MCF 10A (cell line): ENCODE data around the gene AQP3. TPM values are rescaled to one million over a fixed set of nuclear protein-coding genes. Genes with fewer than 3 reads are reported as not detected.

Experiments used
- BruUV-seq: library from RNA; stranded (reverse); fragments of 400-500 nt; replicated peaks from 2 replicates; lab custom pipeline; 2021; lab: Mats Ljungman, UMichigan
- CTCF ChIA-PET: fragments of 300-600 bp; sonication (Branson Sonifier 250); formaldehyde crosslinking; extraction: SDS; loops from one replicate; lab custom pipeline; 2021; ENCODE audit warnings: antibody characterized with exemption, inconsistent platforms; lab: Yijun Ruan, JAX
- POLR2A ChIA-PET: fragments of 300-600, 350-650 bp; sonication (Branson Sonifier 250); formaldehyde crosslinking; extraction: SDS; loops from one replicate; lab custom pipeline; 2020; ENCODE audit warnings: antibody characterized with exemption, inconsistent platforms; lab: Yijun Ruan, JAX
- DNase-seq: peaks from one replicate; pipeline ENCODE4 v3.0.0-alpha.2; 2018; ENCODE audit not compliant: unreplicated experiment
- H3K27ac Mint-ChIP-seq: one replicate; pipeline ENCODE4 v1.8.0; 2022; ENCODE audit warnings: mild to moderate bottlenecking, low read depth, mixed read lengths; ENCODE audit not compliant: unreplicated experiment
- H3K27me3 Mint-ChIP-seq: one replicate; pipeline ENCODE4 v1.8.0; 2022; ENCODE audit warnings: mixed read lengths; ENCODE audit not compliant: insufficient read depth, unreplicated experiment
- H3K36me3 Mint-ChIP-seq: one replicate; pipeline ENCODE4 v1.8.0; 2022; ENCODE audit warnings: mild to moderate bottlenecking, moderate library complexity, mixed read lengths; ENCODE audit not compliant: insufficient read depth, unreplicated experiment
- H3K4me1 Mint-ChIP-seq: one replicate; pipeline ENCODE4 v1.8.0; 2022; ENCODE audit warnings: mixed read lengths; ENCODE audit not compliant: insufficient read depth, unreplicated experiment
- H3K4me3 Mint-ChIP-seq: one replicate; pipeline ENCODE4 v1.8.0; 2022; ENCODE audit warnings: mild to moderate bottlenecking, moderate library complexity, mixed read lengths; ENCODE audit not compliant: unreplicated experiment
- H3K9me3 Mint-ChIP-seq: one replicate; pipeline ENCODE4 v1.8.0; 2022; ENCODE audit warnings: mixed read lengths; ENCODE audit not compliant: unreplicated experiment
- intact Hi-C: fragments of 100-400 bp; cut with micrococcal nuclease; formaldehyde crosslinking; loops from 2 replicates; pipeline ENCODE4 v1.14.1; 2022
- total RNA-seq: library from RNA; stranded (reverse); gene quantifications from 2 replicates; pipeline ENCODE4 v1.2.3, GENCODE V29; 2022
- TF ChIP-seq, protein P1 (sequence below): fragments of 200-600 bp; IDR thresholded peaks from one replicate; pipeline ENCODE4 v1.8.0; 2022; ENCODE audit warnings: antibody characterized with exemption, mild to moderate bottlenecking; ENCODE audit not compliant: unreplicated experiment

The AQP3 gene
- total RNA-seq, 1 experiment from 2014 or later = 0.89 TPM

DNA sequence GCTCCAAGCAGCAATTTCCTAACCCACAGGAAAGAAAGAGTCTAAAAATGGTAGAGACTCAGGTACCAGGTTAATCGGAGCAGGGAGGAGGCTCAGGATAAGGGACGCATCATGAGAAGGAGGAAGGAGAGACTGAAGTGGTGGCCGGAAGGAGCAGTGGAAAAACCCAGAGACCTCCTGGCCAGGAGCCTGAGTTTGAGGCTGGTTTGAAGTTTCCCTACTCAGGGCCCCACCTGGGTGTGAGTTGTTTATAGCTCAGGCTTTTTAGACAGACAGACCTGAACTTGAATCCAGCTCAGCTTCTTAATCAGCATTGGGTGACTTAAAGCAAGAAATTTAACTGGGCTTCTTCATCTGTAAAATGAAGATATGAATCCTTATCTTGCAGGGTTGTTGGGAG lies 33.1 kb downstream of the AQP3 start:
- TF ChIP-seq, protein P1, sequence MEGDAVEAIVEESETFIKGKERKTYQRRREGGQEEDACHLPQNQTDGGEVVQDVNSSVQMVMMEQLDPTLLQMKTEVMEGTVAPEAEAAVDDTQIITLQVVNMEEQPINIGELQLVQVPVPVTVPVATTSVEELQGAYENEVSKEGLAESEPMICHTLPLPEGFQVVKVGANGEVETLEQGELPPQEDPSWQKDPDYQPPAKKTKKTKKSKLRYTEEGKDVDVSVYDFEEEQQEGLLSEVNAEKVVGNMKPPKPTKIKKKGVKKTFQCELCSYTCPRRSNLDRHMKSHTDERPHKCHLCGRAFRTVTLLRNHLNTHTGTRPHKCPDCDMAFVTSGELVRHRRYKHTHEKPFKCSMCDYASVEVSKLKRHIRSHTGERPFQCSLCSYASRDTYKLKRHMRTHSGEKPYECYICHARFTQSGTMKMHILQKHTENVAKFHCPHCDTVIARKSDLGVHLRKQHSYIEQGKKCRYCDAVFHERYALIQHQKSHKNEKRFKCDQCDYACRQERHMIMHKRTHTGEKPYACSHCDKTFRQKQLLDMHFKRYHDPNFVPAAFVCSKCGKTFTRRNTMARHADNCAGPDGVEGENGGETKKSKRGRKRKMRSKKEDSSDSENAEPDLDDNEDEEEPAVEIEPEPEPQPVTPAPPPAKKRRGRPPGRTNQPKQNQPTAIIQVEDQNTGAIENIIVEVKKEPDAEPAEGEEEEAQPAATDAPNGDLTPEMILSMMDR = no peak
- ChIA-PET POLR2A (no interaction called here), CTCF (interaction anchor here (1.6 to 6.1 kb wide), 5 partner anchors 10 to 52 kb away, joined by 4 to 50 read pairs (median 25); no protein-coding TSS in a partner anchor)
- no peaks in the 10 kb centered on the region for H3K9me3 Mint-ChIP-seq
- DNase-seq = no peak
- H3K36me3 Mint-ChIP-seq = no peaks in the 10 kb centered on the region
- no peak overlapping the region for H3K27ac Mint-ChIP-seq
- intact Hi-C loops = no loop called here
- H3K27me3 Mint-ChIP-seq = no peaks in the 10 kb centered on the region
- H3K4me1 Mint-ChIP-seq = peaks cover 34% of the 10 kb centered on the region
- no TSS peak for BruUV-seq
- H3K4me3 Mint-ChIP-seq = no peak overlapping the region

DNA sequence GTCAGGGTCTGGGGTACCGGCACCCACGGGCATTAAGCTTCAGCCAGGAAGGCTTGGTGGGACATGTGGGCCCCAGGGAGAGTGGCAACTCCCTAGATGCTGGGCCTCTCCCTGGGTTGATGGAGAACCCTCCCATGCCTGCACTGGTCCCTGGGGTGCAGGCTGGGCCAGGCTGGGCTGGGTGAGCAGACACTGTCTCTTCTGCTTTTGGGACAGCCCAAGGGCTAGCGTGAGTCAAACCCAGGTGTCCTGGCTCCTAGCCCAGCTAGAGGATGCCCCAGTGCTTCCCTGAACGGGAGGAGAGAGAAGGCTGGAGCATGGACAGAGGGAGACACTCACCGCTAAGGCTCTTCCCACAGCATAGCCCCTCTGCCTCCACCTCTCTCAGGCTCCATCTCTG lies 39.3 kb downstream of the AQP3 start:
- H3K36me3 Mint-ChIP-seq = no peaks in the 10 kb centered on the region
- no peak overlapping the region for H3K4me3 Mint-ChIP-seq
- peaks cover 10% of the 10 kb centered on the region for H3K4me1 Mint-ChIP-seq
- intact Hi-C loops = no loop called here
- peak overlapping the region; percentile 70 for H3K27ac Mint-ChIP-seq
- no TSS peak for BruUV-seq
- H3K27me3 Mint-ChIP-seq = no peaks in the 10 kb centered on the region
- ChIA-PET POLR2A (interaction anchor here (0.6 to 1.2 kb wide), 6 partner anchors 39 to 144 kb away, joined by 3 to 4 read pairs (median 3); partner anchors contain the start of genes AQP3, BAG1 and NOL6), CTCF (interaction anchor here (0.6 to 5.3 kb wide), 11 partner anchors 9 to 240 kb away, joined by 3 to 47 read pairs (median 4); no protein-coding TSS in a partner anchor)
- TF ChIP-seq, protein P1 = no peak
- DNase-seq = peak; percentile 89
- no peaks in the 10 kb centered on the region for H3K9me3 Mint-ChIP-seq

DNA sequence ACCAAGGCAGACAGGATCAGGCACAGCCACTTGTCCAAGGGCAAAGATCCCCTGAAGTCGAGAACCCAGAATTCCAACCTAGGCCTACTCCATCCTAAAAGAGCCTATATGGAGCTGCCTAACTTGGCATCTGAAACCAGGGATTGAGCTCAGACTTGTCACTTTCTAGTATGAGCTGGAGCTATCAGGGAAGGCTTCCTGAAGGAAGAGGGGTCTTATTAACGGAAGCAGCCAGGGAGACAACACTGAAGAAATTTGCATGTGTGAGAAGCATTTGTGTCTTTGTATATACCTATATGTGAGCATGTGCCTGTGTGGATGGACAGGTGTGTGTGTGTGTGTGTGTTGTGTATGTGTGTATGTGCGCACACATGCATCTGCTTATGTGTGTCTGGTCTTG lies 40.3 kb downstream of the AQP3 start:
- H3K4me1 Mint-ChIP-seq = peaks cover 11% of the 10 kb centered on the region
- BruUV-seq = no TSS peak
- TF ChIP-seq, protein P1 = no peak
- no peak overlapping the region for H3K27ac Mint-ChIP-seq
- H3K27me3 Mint-ChIP-seq = no peaks in the 10 kb centered on the region
- no peaks in the 10 kb centered on the region for H3K36me3 Mint-ChIP-seq
- no peaks in the 10 kb centered on the region for H3K9me3 Mint-ChIP-seq
- intact Hi-C loops = no loop called here
- no peak overlapping the region for H3K4me3 Mint-ChIP-seq
- CTCF ChIA-PET = interaction anchor here (0.7 to 5.3 kb wide), 7 partner anchors 8 to 217 kb away, joined by 3 to 47 read pairs (median 4); no protein-coding TSS in a partner anchor
- no peak for DNase-seq
- POLR2A ChIA-PET = interaction anchor here (0.9 kb wide), 1 partner anchor 9 kb away, joined by 3 read pairs; no protein-coding TSS in a partner anchor

DNA sequence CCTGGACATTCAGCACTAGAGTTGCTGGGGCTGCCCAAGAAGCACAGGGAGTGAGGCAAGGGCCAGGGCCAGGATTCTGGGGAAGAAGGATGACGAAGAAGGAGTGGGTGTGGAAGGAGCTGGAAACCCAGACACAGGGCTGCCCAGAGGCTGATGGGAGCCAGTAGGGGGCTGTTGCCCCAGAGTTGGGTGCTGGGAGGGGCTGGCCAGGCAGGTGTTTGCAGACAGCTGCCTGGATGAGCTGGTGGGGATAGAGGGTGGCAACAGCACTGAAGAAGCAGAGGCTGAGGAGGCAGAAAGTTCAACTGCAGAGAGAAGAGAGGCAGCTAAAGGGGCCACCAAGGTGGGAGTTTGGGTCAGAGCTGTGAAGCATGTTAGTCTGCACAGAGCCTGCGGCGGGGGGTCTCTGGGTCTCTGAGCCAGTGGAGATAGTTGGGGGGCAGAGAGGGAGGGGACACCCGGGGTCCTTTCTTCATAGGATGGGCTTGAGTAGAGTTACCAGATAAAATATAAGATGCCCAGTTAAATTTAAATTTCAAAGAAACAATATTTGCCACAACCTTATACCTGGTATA lies 42.5 kb downstream of the AQP3 start:
- Mint-ChIP-seq H3K36me3 (no peaks in the 10 kb centered on the region), H3K4me3 (no peak overlapping the region), H3K9me3 (no peaks in the 10 kb centered on the region), H3K27ac (peak overlapping the region; percentile 16), H3K4me1 (peaks cover 11% of the 10 kb centered on the region), H3K27me3 (no peaks in the 10 kb centered on the region)
- TF ChIP-seq, protein P1 = no peak
- CTCF ChIA-PET = interaction anchor here (0.6 to 5.0 kb wide), 22 partner anchors 11 to 442 kb away, joined by 3 to 114 read pairs (median 8); partner anchors contain the start of genes AQP3 and NOL6
- DNase-seq = peak; percentile 46
- POLR2A ChIA-PET = interaction anchor here (0.9 to 2.5 kb wide), 2 partner anchors 62 to 174 kb away, joined by 3 to 13 read pairs; no protein-coding TSS in a partner anchor
- intact Hi-C loops = loop anchor here (5.0 kb wide), 3 partner anchors 112 to 317 kb away; no protein-coding TSS in a partner anchor
- no TSS peak for BruUV-seq
